Activated gamma-delta T cell treated with anti-CD3 and anti-CD28 coated beads, Interleukin-2, amount 50 U/mL, for 16 hours (primary cell): ENCODE measurements around the gene ZNF205.

ENCODE experiments used
- DNase-seq: peaks from one replicate; pipeline ENCODE4 v3.0.0-alpha.2; 2020; ENCODE audit warnings: low read depth

The ZNF205 gene

DNA sequence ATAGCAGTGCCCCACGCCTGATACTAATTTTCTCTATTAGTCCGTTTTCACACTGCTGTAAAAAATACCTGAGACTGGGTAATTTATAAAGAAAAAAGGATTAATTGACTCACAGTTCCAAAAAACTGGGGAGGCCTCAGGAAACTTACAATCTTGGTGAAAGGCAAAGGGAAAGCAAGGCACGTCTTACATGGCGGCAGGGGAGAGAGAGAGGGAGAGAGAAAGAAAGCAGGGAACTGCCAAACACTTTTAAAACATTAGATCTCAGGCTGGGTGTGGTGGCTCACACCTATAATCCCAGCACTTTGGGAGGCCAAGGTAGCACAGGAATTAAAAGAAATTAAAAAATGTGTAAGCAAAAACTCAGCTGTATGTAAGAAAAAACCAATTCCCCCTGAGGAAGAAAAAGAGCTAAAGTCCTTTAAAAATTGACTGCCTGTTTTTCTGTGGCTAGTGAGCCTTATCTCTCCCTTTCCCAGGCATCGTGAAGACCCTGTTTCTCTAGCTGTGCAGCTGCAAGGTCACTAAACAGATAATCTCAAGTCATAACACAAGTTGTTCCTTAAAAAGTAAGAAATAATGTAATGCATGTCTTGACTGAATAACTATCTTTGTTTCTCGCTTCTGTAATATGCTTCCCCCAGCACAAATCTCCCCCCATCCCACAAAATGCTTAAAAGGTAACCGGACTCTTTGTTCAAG lies 27.3 kb upstream of the ZNF205 start:
- DNase-seq: no peak

DNA sequence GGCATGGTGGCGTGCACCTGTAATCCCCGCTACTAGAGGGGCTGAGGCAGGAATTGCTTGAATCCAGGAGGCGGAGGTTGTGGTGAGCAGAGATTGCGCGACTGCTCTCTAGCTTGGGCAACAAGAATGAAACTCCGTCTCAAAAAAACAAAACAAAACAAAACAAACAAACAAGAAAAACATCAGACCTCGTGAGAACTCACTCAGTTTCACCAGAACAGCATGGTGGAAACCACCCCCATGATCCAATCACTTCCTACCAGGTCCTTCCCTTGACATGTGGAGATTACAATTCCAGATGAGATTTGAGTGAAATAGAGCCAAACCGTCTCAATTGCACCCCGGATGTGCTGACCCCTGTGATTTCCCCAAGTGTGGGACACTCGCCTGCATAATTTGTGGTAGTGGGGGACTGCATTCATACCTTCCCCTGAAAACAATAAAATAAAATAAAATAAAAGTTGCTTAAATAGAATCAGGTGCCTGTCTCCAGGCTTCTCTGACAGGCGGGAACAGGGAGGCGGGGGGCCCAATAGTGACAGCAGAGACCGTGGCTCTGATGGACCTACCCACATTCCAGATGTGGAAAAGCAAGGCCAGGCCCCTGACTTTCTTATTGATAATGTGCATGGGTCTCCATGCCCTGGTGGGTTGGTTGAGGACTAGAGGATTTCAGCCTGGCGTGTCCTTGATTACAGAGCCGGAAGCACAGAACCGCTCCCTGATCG lies 26.4 kb upstream of the ZNF205 start:
- DNase-seq: no peak

DNA sequence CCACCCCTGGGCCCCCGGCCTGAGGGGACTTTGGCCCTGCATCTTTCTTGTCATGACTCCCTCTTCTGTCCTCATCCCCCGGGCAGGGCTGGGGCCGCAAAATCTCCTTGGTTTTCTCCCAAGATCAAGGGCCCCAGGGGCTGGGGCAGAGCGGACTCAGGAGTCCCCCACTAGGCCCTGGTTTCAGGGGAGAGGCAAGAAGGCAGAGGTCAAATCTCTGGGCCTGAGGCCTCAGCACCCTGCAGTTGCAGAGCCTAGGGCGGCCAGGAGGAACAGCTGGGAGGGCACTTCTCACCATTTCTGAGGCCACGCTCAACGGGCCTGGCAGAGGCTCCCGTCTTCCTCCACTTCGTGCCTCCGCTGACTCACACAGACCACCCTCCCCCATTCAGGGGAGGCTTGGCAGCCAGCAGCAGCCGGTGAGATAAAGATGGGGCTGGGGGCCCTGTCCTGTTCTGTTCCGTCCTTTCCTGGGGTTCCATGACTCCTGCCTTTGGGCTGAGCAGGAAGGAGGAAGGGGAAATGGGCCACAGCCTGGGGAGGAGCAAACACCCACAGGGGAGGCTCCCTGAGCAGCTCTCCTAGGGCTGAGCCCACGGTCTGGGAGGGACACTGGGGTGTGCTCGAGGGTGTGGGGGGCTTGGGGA lies 25.7 kb upstream of the ZNF205 start:
- no peak for DNase-seq

DNA sequence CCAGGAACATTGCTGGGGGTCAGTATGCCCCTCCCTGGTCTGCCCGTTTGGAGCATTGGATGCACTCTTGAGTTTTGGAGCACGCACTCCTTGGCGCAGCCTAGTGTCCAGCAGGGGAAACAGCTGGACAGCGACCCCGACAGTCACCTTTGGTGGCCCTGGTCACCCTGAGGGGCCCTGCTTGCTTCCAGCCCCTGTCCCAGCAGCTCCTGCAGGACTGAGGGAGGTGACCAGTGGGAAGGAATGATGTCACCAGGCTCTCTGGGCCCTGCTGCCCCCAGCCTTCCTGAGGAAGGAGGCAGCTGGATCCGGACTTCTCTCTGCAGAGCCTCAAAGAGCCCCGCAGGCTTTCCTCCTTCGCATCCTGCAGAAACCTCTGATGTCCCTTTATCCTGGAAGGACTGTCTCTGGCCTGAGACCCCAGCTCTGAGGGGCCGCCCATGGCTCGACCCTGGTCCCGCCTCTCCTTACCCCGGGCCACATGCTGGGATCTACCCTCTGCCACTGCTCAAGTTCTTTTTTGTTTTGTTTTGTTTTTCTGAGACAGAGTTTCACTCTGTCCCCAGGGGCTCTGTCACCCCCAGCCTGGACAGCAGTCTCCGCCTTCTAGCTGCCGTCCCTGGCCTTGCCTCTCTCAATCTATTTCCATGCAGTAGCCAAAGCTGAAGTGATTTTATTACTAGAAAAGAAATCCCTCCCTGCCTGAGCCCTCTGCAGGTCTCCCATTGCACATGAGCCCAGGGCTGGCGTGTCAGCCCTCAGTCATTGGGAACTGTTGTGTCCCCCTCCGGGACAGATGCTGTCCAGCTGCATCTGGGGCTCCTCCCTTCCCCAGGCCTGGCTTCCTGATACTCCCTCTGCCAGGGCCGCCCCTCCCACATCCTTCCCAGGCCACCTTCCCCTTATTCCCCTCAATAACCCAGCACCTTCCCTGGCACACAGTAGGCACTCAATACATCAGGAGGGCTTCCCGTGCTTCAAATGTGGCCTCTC lies 24.8 kb upstream of the ZNF205 start:
- no peak for DNase-seq

DNA sequence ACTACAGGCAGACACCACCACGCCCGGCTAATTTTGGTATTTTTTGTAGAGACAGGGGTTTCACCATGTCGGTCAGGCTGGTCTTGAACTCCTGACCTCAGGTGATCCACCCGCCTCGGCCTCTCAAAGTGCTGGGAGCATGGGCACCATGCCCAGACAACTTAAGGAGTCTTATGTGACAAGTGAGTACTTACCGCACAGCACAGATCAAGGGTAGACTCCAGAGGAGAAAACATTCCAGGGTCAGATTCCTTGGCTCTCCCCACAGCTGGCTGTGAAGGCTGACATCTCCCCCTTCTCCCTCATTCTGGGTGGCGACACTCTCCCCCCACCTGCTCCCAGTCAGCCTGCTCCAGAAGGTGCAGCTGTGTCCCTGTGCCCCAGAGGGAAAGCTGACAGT lies 23.9 kb upstream of the ZNF205 start:
- no peak for DNase-seq

DNA sequence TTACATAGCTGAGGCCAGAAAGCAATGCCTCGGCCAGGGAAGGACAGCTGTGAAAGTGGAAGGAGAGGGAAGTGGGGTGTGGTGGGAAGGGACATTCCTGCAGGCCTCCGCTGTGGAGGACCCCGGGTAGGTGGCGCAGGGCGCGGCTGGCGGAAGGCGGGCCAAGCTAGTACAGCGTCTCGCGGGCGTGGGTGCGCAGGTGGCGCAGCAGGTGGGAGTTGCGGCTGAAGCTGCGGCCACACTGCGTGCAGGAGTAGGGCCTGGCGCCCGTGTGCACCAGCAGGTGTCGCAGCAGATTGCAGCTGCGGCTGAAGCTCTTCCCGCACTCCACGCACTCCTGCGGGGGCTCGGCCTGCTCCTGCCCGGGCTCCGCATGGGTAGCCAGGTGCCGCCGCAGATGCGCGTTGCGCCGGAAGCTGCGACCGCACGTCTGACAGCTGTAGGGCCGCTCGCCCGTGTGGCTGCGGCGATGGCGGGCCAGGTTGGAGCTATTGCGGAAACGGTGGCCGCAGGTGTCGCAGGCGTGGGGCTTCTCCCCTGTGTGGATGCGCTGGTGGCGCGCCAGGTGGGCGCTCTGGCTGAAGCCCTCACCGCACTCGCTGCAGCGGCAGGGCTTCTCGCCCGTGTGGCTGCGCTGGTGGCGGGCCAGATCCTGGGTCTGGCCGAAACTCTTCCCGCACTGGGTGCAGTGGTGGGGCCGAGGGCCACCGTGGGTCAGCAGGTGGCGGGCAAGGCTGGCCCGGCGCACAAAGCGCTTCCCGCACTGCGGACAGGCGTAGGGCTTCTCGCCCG lies 23.3 kb upstream of the ZNF205 start:
- DNase-seq: no peak

DNA sequence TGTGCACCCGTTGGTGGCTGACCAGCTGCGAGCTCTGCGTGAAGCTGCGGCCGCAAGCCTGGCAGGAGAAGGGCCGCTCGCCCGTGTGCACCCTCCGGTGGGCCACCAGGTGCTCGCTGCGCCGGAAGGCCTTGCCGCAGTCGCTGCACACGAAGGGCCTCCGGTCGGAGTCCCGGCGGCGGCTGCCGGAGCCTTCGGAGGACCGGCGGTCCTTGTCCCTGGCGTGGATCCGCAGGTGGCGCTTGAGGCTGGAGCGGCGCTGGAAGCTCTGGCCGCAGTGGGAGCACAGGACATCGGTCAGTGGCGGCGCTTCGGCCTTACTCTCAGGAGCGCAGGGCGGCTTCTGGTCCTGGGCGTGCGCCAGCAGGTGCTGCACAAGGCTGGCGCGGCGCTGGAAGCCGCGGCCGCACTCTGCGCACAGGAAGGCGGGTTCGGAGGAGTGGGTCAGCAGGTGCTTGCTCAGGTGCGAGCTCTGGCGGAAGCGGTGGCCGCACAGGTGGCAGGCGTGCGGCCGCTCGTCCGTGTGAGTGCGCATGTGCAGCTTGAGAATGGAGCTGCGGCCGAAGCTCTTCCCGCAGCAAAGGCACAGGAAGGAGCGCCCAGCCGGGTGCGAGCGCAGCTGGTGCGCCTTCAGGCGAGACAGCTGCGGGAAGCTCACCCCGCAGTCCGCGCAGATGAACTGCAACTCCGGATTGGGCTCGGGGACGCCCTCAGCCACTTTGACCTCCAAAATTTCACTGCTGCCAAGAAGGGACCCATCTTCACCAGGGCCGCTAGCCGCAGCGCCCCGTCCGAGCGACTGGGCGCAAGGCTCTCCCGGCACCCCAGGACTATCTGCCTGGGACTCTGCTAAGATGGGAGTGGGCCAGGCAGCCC lies 22.4 kb upstream of the ZNF205 start:
- DNase-seq: no peak

DNA sequence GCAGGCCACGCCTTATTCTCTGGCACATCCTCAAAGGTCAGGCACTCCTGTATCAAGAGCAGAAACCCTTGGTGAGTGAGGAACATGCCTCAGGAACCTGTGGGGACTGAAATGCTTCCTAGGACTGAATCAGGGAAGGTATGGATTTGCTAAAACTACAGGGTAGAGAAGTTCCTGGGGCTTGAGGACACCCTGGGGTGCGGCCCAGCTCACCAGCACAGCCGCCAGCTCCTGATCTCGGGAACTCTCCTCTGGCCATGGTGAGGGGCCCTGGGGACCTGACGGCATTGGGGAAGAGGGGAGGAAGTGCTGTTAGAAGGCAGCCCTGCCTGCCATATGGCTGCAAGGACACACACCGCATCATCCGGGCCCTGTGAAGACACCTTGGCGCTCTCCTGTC lies 20.8 kb upstream of the ZNF205 start:
- DNase-seq: no peak

DNA sequence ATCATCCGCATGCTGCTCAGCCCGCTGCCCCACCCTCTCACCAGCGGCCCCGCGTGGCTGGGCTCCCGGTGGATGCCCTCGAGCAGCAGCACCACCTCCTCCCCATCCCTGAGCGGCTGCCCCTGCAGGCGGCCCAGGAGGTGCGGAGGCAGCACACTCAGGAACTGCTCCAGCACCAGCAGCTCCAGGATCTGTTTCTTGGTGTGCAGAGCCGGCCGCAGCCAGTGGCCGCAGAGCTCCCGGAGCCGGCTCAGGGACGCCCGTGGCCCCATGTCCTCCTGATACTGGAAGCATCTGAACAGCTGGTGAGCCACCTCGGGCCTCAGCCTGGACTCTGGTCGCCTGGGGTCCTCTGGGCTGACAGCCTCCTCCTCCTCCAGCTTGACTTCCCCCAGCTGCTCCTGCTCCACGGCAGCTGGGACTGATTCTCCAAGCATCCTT lies 19.9 kb upstream of the ZNF205 start:
- no peak for DNase-seq

DNA sequence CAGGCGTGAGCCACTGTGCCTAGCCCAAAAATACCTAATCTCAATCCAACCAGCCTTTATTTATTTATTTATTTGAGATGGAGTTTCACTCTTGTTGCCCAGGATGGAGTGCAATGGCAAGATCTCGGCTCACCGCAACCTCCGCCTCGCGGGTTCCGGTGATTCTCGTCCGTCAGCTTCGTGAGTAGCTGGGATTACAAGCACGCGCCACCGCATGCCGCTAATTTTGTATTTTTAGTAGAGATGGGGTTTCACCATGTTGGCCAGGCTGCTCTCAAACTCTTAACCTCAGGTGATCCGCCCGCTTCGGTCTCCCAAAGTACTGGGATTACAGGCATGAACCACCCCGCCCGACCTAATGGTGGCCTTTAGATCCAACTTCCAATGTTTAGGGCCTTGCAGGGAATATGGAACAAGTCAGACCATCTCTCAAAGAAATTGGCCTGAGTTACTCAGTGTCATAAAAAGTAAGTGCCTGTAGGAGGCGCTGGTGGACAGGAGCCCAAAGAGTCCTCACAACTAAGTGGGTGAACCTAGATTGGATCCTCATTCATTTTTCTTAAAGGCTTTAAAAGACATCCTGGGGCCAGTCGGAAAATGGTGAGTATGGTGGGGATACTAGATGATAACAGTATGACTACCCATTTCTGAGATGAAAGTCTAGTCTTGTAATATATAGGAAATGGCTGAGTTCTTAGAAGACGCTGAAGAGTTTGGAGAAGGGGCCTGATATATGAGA lies 17.9 kb upstream of the ZNF205 start:
- no peak for DNase-seq

DNA sequence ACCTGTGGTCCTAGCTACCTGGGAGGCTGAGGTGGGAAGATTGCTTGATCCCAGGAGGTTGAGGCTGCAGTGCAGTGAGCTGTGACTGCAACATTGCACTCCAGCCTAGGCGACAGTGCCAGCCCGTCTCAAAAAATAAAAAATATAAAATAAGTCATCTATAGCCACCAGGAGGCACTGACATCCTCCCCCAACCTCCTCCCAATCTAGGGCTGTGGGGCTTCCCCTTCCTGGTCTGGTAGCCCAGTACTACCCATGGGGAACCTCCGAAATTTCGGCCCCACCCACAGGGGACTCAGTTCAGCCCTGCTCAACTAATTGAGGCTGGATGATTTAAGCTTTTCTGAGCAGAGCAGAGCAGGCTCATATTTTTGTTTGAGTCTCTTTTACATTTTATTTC lies 16.5 kb upstream of the ZNF205 start:
- peak; percentile 43 for DNase-seq

DNA sequence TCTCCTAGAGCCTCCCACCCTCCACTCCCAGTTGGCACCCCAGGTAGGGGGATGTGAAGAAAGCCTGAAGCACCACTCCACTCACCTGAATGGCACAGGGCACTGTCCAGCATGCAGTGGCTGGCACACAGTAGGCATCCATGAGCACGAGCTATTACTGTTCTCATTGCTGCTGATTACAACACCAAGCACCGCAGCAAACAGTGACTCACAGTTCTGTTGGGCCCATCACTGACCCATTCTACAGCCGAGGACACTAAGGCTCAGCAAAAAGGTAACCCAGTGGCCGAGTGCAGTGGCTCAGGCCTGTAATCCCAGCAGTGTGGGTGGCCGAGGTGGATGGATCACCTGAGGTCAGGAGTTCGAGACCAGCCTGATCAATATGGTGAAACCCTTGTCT lies 16.0 kb upstream of the ZNF205 start:
- DNase-seq: no peak

DNA sequence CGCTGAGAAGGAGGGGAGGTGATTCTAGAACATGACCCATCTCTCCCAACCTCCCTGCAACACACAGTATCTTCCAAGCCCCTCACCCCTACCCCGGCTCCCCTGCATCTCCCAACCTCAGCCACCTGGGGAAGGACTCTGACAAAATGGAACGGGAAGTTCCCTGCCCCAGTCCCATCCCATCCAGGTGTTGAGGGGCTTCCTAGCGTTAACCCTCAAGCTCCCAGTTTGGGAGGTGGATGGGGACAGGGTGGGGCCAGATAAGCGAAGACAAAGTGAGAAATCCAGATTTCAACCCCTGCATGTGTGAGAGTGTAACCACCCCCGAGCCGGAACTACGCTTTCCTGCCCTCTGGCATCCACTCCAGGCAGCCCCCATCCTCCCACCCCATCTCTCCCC lies 15.1 kb upstream of the ZNF205 start:
- no peak for DNase-seq

DNA sequence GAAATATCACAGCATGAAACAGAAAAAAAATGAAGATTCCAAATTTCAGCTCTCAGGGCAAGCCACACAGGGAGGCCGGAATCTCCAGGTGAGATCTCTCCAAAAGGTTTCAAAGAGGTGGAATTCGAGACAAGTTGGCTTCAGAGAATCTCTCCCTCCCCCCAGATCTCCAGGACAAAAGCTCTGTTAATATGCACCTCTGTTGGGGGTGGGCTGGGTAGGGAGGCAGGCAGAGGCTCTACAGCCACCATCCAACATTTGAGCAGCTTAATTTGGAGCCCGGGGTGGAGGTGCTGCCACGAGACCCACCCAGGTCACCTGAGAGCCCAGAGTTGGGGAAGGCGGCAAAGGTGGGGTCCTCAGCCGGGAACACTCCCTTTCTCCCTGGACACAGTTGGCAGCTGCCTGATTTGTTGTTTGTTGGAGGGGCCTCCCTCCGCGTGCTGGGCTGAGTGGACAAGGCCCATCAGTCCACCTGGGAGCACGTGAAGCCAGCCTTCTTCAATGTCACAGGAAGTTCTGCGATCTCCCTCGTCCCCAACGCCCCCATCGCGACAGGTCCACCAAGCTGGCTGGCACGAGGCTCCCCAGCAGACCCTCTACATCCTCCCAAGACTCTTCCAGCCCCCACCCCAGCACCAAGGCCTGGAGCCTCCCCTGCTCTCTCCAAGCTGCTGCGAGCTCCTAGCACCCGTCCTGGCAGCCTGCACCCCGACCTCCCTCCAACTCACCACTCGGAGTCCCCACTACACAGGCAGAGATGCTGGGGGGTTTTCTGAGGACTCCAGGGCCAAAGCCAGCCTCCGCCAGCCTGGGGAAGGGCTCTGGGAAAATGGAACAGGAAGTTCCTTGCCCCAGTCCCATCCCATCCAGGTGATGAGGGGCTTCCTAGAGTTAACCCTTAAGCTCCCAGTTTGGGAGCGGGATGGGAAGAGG lies 13.7 kb upstream of the ZNF205 start, which contains the start of gene ZSCAN10:
ZSCAN10 (minus strand) TSS at position 836 of the 936 bp plus-strand sequence. CDS start 6,357 bp downstream, outside the sequence.
- DNase-seq: no peak

DNA sequence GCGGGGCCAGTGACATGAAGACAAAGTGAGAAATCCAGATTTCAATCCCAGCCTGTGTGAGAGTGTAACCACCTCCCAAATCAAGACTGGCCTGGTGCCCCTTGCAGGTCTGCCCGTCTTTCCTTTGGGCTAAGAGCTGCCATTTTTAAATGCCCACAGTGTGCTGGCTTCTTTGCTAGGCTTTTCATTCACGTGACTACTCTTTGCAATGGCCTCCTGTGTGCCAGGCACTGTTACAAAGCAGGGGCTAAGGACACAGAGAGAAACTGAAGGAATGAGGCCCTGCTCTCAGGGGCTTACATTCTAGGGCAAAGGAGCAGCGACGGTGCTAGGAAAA lies 13.0 kb upstream of the ZNF205 start:
- no peak for DNase-seq

DNA sequence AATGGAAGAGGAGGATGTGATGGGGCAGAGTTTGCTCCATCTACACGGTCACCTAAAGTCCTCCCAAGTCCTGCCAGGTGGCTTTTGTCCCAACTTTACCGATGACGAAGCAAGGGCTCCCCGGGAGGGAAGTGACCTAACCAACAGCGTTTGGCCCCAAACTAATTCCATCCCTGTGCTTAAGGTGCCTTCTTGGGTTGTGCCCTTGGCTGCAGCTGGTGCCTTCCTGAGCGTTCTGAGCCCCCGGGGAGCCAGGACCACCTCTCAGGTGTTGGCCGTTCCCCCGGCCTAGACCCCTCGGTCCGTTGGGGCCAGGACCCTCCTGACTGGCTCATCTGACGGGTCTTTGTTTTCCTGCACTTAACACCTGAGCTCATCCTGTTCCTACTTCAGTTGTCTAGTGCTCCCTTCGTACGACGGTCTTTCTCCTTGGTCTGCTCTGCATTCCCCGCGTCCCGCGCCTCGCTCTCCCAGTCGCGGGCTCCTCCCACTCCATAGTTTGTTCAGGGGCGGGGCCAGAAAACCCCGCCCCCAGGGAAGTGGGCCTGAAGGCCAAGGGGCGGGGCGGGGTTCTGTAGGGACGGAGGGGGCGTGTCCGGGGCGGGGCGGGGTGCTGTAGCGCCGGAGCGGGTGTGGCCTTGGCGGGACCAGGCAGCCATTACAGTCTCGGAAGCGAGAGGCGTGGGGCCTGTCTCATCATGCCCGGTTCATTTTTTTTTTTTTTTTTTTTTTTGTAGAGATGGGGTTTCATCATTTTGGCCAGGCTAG lies 12.5 kb upstream of the ZNF205 start:
- DNase-seq: peak; percentile 83

DNA sequence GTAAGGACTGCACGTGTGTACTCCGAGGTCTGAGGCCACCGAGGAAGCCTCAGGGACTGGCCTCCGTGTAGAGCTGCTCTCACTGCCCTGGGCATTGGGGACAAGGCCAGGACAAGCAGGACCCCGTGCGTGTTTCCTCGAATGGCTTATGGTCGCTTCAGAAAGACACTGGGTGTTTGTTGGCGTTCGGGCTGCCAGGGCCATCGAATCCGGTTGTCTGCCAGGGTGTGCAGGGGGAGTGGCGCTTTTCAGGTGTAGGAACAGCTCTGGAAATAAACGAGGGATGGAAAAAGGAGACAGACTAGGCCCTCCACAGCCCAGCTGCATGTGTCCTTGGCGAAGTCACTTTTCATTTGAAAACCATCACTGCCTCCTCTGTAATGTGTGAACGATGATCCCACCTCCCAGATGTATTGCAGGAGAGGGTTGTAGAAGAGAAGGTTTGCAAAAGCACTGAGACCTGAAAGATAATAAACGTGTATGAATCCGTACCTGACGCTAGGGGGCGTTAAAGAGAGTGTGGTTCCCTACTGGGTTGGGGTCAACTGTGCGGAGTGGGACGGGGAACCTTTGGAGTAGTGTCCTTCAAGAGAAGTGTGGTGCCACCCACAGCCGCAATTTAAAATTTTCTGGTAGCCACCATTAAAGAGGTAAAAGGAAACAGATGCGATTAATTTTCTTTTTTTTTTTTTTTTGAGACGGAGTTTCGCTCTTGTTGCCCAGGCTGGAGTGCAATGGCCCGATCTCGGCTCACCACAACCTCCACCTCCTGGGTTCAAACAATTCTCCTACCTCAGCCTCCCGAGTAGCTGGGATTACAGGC lies 11.2 kb upstream of the ZNF205 start:
- DNase-seq: no peak
